GM12878 (cell line): ENCODE data around the gene HIF1AN.

Experiments used
- CTCF ChIP-seq, 3 experiments: IDR thresholded peaks in 2 of 3; conservative IDR thresholded peaks in 1 of 3; 2 replicates each; pipeline ENCODE4 v1.5.1; 2011; ENCODE audit warnings: low read depth in 3 of 3, low read length in 3 of 3, mild to moderate bottlenecking in 3 of 3, control low read depth in 2 of 3, moderate library complexity in 2 of 3, inconsistent platforms in 1 of 3, mixed read lengths in 1 of 3; ENCODE audit not compliant: control insufficient read depth in 2 of 3, insufficient read depth in 1 of 3; ENCODE audit errors: extremely low read depth in 1 of 3
- EP300 ChIP-seq, 2 experiments: fragments of 150-350 bp in 1 of 2; IDR thresholded peaks; 2 replicates each; pipeline ENCODE4 v1.6.1; 2011 to 2012; ENCODE audit warnings: low read depth in 2 of 2, low read length in 2 of 2, borderline replicate concordance in 1 of 2, improper control_type of control experiment in 1 of 2, inconsistent platforms in 1 of 2; ENCODE audit not compliant: control insufficient read depth in 1 of 2
- FOS ChIP-seq: IDR thresholded peaks from 3 replicates; pipeline ENCODE4 v1.6.1; 2011; ENCODE audit warnings: borderline replicate concordance; ENCODE audit not compliant: insufficient read length; ENCODE audit errors: extremely low read depth
- HDAC2 ChIP-seq: fragments of 200-600 bp; sonication (generic); IDR thresholded peaks from 2 replicates; pipeline ENCODE4 v1.6.1; 2017
- MTA3 ChIP-seq: IDR thresholded peaks from 2 replicates; pipeline ENCODE4 v1.6.1; 2012; ENCODE audit warnings: low read length, inconsistent platforms, borderline replicate concordance
- PBX3 ChIP-seq: IDR thresholded peaks from 2 replicates; pipeline ENCODE4 v1.6.1; 2011; ENCODE audit warnings: mild to moderate bottlenecking, low read depth, low read length, moderate library complexity; ENCODE audit not compliant: insufficient replicate concordance
- POLR2A ChIP-seq: IDR thresholded peaks from 2 replicates; pipeline ENCODE4 v1.6.1; 2011; ENCODE audit warnings: low read depth, mild to moderate bottlenecking, low read length
- POLR2AphosphoS5 ChIP-seq: IDR thresholded peaks from 2 replicates; pipeline ENCODE4 v1.6.1; 2011; ENCODE audit warnings: mild to moderate bottlenecking, low read length, inconsistent platforms
- RAD21 ChIP-seq: IDR thresholded peaks from 2 replicates; pipeline ENCODE4 v1.6.1; 2011; ENCODE audit warnings: mild to moderate bottlenecking, low read depth, low read length, moderate library complexity; ENCODE audit not compliant: insufficient read depth
- REST ChIP-seq: IDR thresholded peaks from 2 replicates; pipeline ENCODE4 v1.6.1; 2012; ENCODE audit warnings: mild to moderate bottlenecking, low read depth, low read length
- YY1 ChIP-seq: IDR thresholded peaks from 2 replicates; pipeline ENCODE4 v1.6.1; 2011; ENCODE audit warnings: low read depth, mild to moderate bottlenecking, low read length
- ZNF384 ChIP-seq: IDR thresholded peaks from 2 replicates; pipeline ENCODE4 v1.6.1; 2012; ENCODE audit warnings: low read depth, mild to moderate bottlenecking, low read length, improper control_type of control experiment, borderline replicate concordance

GRCh38 chr10:100506596-100507356 lies 29.0 kb upstream of the HIF1AN start:
- no peak for TF ChIP-seq CTCF (IDR thresholded peaks at IDR 0.05 in 2 of 3, conservative IDR thresholded peaks at IDR 0.05 in 1 of 3; ENCODE audit: control insufficient read depth in 2 of 3, extremely low read depth in 1 of 3, insufficient read depth in 1 of 3, low read depth in 3 of 3, low read length in 3 of 3)
- no peak for TF ChIP-seq FOS
- no peak for TF ChIP-seq HDAC2
- no peak for TF ChIP-seq REST
- no peak for TF ChIP-seq POLR2AphosphoS5
- TF ChIP-seq RAD21 = no peak
- TF ChIP-seq ZNF384 = no peak
- TF ChIP-seq POLR2A = no peak
- TF ChIP-seq YY1 = no peak
- TF ChIP-seq PBX3 = no peak
- TF ChIP-seq MTA3 = no peak
- TF ChIP-seq EP300 (IDR thresholded peaks at IDR 0.05; ENCODE audit: borderline replicate concordance in 1 of 2, control insufficient read depth in 1 of 2, low read depth in 2 of 2, low read length in 2 of 2) = no peak
